PFSK-1 (cell line): Measurements from ENCODE around the gene PPM1H.

Experiments
- FOXP2 ChIP-seq: optimal IDR thresholded peaks from 2 replicates; pipeline ENCODE3; 2011; ENCODE audit warnings: borderline replicate concordance, control low read depth, inconsistent platforms; ENCODE audit not compliant: insufficient read depth; ENCODE audit errors: extremely low read length, extremely low read depth
- POLR2AphosphoS5 ChIP-seq: IDR thresholded peaks from 2 replicates; pipeline ENCODE4 v1.6.1; 2012; ENCODE audit warnings: low read depth, mild to moderate bottlenecking, control low read depth, low read length, moderate library complexity
- REST ChIP-seq, 2 experiments: IDR thresholded peaks; 2 replicates each; pipeline versions ENCODE4 v1.6.1 to v1.8.0; 2011 to 2012; ENCODE audit warnings: low read depth in 2 of 2, low read length in 2 of 2, control low read depth in 1 of 2, inconsistent platforms in 1 of 2, mild to moderate bottlenecking in 1 of 2, moderate library complexity in 1 of 2; ENCODE audit not compliant: insufficient read depth in 1 of 2
- SIN3A ChIP-seq: IDR thresholded peaks from 2 replicates; pipeline ENCODE4 v1.6.1; 2012; ENCODE audit warnings: mild to moderate bottlenecking, low read length, moderate library complexity, borderline replicate concordance; ENCODE audit not compliant: insufficient read depth
- TAF1 ChIP-seq: IDR thresholded peaks from 2 replicates; pipeline ENCODE4 v1.6.1; 2012; ENCODE audit warnings: low read length, control low read depth, borderline replicate concordance; ENCODE audit not compliant: insufficient read depth

PPM1H gene

GRCh38 chr12:62839869-62840660 lies 94.9 kb downstream of the PPM1H start:
- TF ChIP-seq SIN3A: no peak
- no peak for TF ChIP-seq FOXP2
- no peak for TF ChIP-seq REST (IDR thresholded peaks at IDR 0.05; ENCODE audit: insufficient read depth in 1 of 2, low read depth in 2 of 2, low read length in 2 of 2)
- TF ChIP-seq TAF1: no peak
- no peak for TF ChIP-seq POLR2AphosphoS5

- TF ChIP-seq REST (IDR thresholded peaks at IDR 0.05; ENCODE audit: insufficient read depth in 1 of 2, low read depth in 2 of 2, low read length in 2 of 2) (no peak), SIN3A (no peak), POLR2AphosphoS5 (no peak), FOXP2 (no peak)
Observed at GRCh38 chr12:62834971-62835547, 99.9 kb downstream of the PPM1H start.

- TF ChIP-seq FOXP2: no peak
Observed at GRCh38 chr12:62834406-62834805, 100.5 kb downstream of the PPM1H start.

GRCh38 chr12:62833634-62834033 lies 101.3 kb downstream of the PPM1H start:
- TF ChIP-seq REST (IDR thresholded peaks at IDR 0.05; ENCODE audit: insufficient read depth in 1 of 2, low read depth in 2 of 2, low read length in 2 of 2): no peak
- TF ChIP-seq SIN3A: no peak
- no peak for TF ChIP-seq POLR2AphosphoS5
- no peak for TF ChIP-seq FOXP2
- no peak for TF ChIP-seq TAF1

- TF ChIP-seq TAF1 (no peak), SIN3A (no peak), FOXP2 (no peak), REST (IDR thresholded peaks at IDR 0.05; ENCODE audit: insufficient read depth in 1 of 2, low read depth in 2 of 2, low read length in 2 of 2) (no peak), POLR2AphosphoS5 (no peak)
Observed at GRCh38 chr12:62832558-62832957, 102.4 kb downstream of the PPM1H start.
